GM19240 (cell line): ENCODE data around the gene CPA3.
A peak's percentile ranks its signal among the peaks of the same experiment; 100 is the strongest.

Source experiments
- DNase-seq: peaks from one replicate; pipeline ENCODE4 v3.0.0; 2011; ENCODE audit warnings: low spot score; ENCODE audit not compliant: insufficient read length

The CPA3 gene

GRCh38 chr3:148861277-148861869, 3.7 kb upstream of the CPA3 start:
- peak; percentile 6 for DNase-seq

- no peak for DNase-seq
Observed at GRCh38 chr3:148863297-148863696, 1.8 kb upstream of the CPA3 start.

GRCh38 chr3:148863814-148864213, 1.3 kb upstream of the CPA3 start:
- no peak for DNase-seq

- DNase-seq: no peak
Observed at GRCh38 chr3:148866261-148866660, 1.2 kb downstream of the CPA3 start.

GRCh38 chr3:148873270-148873927, 8.3 kb downstream of the CPA3 start:
- no peak for DNase-seq

GRCh38 chr3:148873977-148874376, 8.9 kb downstream of the CPA3 start:
- DNase-seq: no peak

- no peak for DNase-seq
Observed at GRCh38 chr3:148878095-148878494, 13.0 kb downstream of the CPA3 start.

GRCh38 chr3:148879256-148879655, 14.2 kb downstream of the CPA3 start:
- no peak for DNase-seq

GRCh38 chr3:148880681-148881080, 15.6 kb downstream of the CPA3 start:
- DNase-seq: no peak

GRCh38 chr3:148881286-148881685, 16.2 kb downstream of the CPA3 start:
- no peak for DNase-seq

GRCh38 chr3:148882288-148882687, 17.2 kb downstream of the CPA3 start:
- no peak for DNase-seq

GRCh38 chr3:148883163-148883562, 18.1 kb downstream of the CPA3 start:
- no peak for DNase-seq

- DNase-seq: no peak
Observed at GRCh38 chr3:148884261-148884660, 19.2 kb downstream of the CPA3 start.

- DNase-seq: no peak
Observed at GRCh38 chr3:148889828-148890227, 24.7 kb downstream of the CPA3 start.

GRCh38 chr3:148896062-148896461, 31.0 kb downstream of the CPA3 start:
- no peak for DNase-seq

GRCh38 chr3:148901987-148902791, 37.1 kb downstream of the CPA3 start:
- no peak for DNase-seq

- no peak for DNase-seq
Observed at GRCh38 chr3:148903022-148903442, 37.9 kb downstream of the CPA3 start.

GRCh38 chr3:148903941-148904340, 38.8 kb downstream of the CPA3 start:
- no peak for DNase-seq

- DNase-seq: no peak
Observed at GRCh38 chr3:148906667-148907066, 41.6 kb downstream of the CPA3 start.

- DNase-seq: no peak
Observed at GRCh38 chr3:148911173-148911572, 46.1 kb downstream of the CPA3 start.

- DNase-seq: no peak
Observed at GRCh38 chr3:148911592-148911991, 46.5 kb downstream of the CPA3 start.

GRCh38 chr3:148914936-148915690, 50.0 kb downstream of the CPA3 start:
- DNase-seq: no peak
